K562 (cell line): Measurements from ENCODE around the gene ADM5. TPM values are rescaled to one million over a fixed set of nuclear protein-coding genes. Genes with fewer than 3 reads are reported as not detected.

Experiments
- RB1 ChIP-seq: fragments of 450-650 bp; IDR thresholded peaks from 2 replicates; pipeline ENCODE4 v1.6.1; 2017; ENCODE audit warnings: low read depth, mild to moderate bottlenecking
- RREB1 ChIP-seq: fragments of 250-450 bp; sonication (Bioruptor Pico); IDR thresholded peaks from 2 replicates; pipeline ENCODE4 v1.4.0; 2020
- RUNX1 ChIP-seq: sonication (generic); IDR thresholded peaks from 2 replicates; pipeline ENCODE4 v1.6.1; 2016; ENCODE audit warnings: antibody characterized with exemption, low read depth
- SIN3A ChIP-seq, 2 experiments: fragments of 150-350 bp in 1 of 2; IDR thresholded peaks; 2 replicates each; pipeline ENCODE4 v1.6.1; 2011 to 2016; ENCODE audit warnings: borderline replicate concordance in 2 of 2, low read depth in 2 of 2, low read length in 2 of 2, mild to moderate bottlenecking in 2 of 2, moderate library complexity in 2 of 2; ENCODE audit not compliant: control insufficient read depth in 1 of 2
- TRIM28 ChIP-seq: fragments of 450-650 bp; IDR thresholded peaks from 2 replicates; pipeline ENCODE4 v1.6.1; 2017
- TSHZ1 ChIP-seq: fragments of 250-450 bp; sonication (Bioruptor Pico); IDR thresholded peaks from 2 replicates; pipeline ENCODE4 v1.4.0; 2020; ENCODE audit warnings: mild to moderate bottlenecking, moderate library complexity
- ZBTB7A ChIP-seq: IDR thresholded peaks from 2 replicates; pipeline ENCODE4 v1.6.1; 2011; ENCODE audit warnings: low read depth, mild to moderate bottlenecking, low read length, moderate library complexity, borderline replicate concordance; ENCODE audit not compliant: control insufficient read depth
- ZBTB9 ChIP-seq: fragments of 450-650 bp; formaldehyde crosslinking; IDR thresholded peaks from 2 replicates; pipeline ENCODE4 v1.4.0; 2020; ENCODE audit warnings: mild to moderate bottlenecking, moderate library complexity
- ZNF41 ChIP-seq: fragments of 250-450 bp; sonication (Bioruptor Pico); conservative IDR thresholded peaks from 2 replicates; pipeline ENCODE4 v1.4.0; 2020; ENCODE audit warnings: mild to moderate bottlenecking
- ZNF511 ChIP-seq: sonication (generic); formaldehyde crosslinking; IDR thresholded peaks from 2 replicates; pipeline ENCODE4 v1.8.0; 2022; ENCODE audit warnings: mild to moderate bottlenecking, missing genetic modification reagents
- polyA plus RNA-seq, 8 experiments: library from polyadenylated mRNA; depleted of rRNA in 4 of 8; stranded (reverse) in 5 of 8; unstranded in 3 of 8; fragments of >200 nt; fragmentation: Nextera tagmentation in 2 of 8; fragmentation: Illumina TruSeq in 1 of 8; extraction: Ambion mirVana in 2 of 8; extraction: Trizol in 1 of 8; gene quantifications; 2 replicates each; pipeline versions ENCODE4 v1.2.1 to v1.2.3, GENCODE V29; 2011 to 2014; ENCODE audit warnings: inconsistent platforms in 1 of 8, missing spikeins in 1 of 8
- total RNA-seq, 7 experiments: library from RNA; depleted of rRNA in 6 of 7; stranded (reverse); fragments of >200 nt in 6 of 7; fragmentation: Illumina TruSeq in 2 of 7; extraction: Trizol in 2 of 7; gene quantifications; 2 replicates each; pipeline versions ENCODE4 v1.2.1 to v1.2.3, GENCODE V29; 2011 to 2021; ENCODE audit warnings: low replicate concordance in 1 of 7

Gene ADM5
- total and polyA plus RNA-seq, 9 of the 15 experiments (the other 6 are each of a cell fraction or from before 2014, with no cell fraction given) = 0.13 to 8.4 (median 2.0) TPM; not detected in 1

GRCh38 chr19:49677901-49678674 is 11.3 kb upstream of the ADM5 start (continued):
- TF ChIP-seq ZBTB9 (no peak), RREB1 (CRISPR knock-in tag) (no peak), ZNF511 (CRISPR knock-in tag) (peak; percentile 45; the same call in 1 of the 2 replicates), SIN3A (IDR thresholded peaks at IDR 0.05; ENCODE audit: borderline replicate concordance in 2 of 2, control insufficient read depth in 1 of 2, low read depth in 2 of 2, low read length in 2 of 2) (peak; percentile 3 to 43; a peak in 2 of 4 replicates), RB1 (0 out of 2 replicates have a peak, but pooled peaks have one; percentile 12), RUNX1 (no peak), ZNF41 (CRISPR knock-in tag) (no peak), TRIM28 (peak; percentile 20; the same call in 1 of the 2 replicates), TSHZ1 (no peak), ZBTB7A (peak; percentile 88)
